DMS114 treated with DMSO at 0.1 percent for 48 hours (cell line): ENCODE data around the gene GCN1.

Experiments used
- DNase-seq: peaks from one replicate; lab custom pipeline; 2025; ENCODE audit not compliant: unreplicated experiment; lab: John Stamatoyannopoulos, UW

Gene GCN1

DNA sequence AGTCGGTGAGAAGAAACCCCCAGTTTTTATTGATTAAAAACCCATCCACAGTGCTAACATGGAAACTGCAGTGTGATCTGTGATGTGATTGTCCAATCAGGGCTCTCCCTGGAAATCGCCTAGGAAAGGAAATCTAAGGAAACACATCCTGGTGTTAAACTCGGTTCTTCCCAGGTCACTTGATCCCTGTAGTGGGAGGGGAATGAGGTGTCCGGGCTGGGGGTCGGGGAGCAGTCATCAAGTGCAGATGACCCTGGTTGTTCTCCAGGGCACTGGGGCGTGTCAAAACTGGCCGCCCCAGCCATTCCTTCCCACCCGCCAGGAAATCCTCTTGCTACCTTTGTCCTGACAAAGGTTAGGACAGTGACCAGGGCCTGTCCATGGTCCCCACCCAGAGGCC is 98.8 kb downstream of the GCN1 start:
- DNase-seq, result no peak

- no peak for DNase-seq
Observed at GRCh38 chr12:120095331-120095730, 99.2 kb downstream of the GCN1 start.

- no peak for DNase-seq
Observed at GRCh38 chr12:120094485-120094884, 100.0 kb downstream of the GCN1 start.

GRCh38 chr12:120093592-120094355 is 100.7 kb downstream of the GCN1 start:
- no peak for DNase-seq

DNA sequence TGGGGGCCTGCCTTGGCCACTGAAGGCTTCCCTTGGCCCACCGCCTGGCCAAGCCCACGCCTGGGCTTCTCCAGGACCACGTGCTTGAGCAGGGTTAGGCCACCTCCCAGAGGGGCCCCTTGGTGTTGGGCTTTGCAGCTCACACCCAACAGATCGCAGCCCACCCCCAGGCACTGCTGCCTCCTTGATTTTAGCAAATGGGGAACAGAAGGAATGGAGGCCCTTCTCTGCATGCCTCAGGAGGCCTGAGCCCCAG is 101.3 kb downstream of the GCN1 start:
- no peak for DNase-seq

- no peak for DNase-seq
Observed at GRCh38 chr12:120092551-120093335, 101.8 kb downstream of the GCN1 start.

GRCh38 chr12:120091371-120092090 is 103.0 kb downstream of the GCN1 start:
- DNase-seq, result no peak

DNA sequence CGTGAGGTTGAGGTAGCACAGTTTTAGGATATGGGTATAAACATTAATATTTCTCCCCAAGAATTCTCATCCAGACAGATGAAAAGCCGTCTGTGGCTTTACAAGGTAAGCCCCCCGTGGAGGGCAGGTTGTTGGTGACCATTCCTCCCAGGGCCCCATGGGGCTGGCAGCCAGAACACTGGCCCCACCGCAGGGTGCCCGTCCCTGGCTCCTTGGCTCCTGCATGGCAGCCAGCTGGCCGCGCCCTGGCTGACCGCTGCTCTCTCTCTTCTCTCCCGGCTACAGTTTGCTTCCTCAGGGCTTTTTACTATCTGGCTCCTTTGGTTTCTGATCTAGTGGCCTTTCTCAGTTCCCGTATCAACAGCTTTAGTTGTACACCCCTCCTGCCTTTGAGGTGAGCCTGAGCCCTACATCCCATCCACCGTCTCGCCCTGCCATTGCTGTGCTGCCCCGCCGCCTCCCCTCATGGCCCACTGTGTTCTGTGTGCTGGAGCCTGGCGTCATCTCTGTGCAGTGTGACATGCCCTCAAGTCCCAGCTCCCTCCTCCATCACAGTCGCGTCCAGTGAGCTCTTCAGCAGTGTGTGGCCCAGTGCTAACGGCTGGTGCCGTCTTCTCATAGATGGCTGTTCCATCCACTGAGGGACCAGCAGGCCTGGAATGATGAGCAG is 103.8 kb downstream of the GCN1 start:
- no peak for DNase-seq

DNA sequence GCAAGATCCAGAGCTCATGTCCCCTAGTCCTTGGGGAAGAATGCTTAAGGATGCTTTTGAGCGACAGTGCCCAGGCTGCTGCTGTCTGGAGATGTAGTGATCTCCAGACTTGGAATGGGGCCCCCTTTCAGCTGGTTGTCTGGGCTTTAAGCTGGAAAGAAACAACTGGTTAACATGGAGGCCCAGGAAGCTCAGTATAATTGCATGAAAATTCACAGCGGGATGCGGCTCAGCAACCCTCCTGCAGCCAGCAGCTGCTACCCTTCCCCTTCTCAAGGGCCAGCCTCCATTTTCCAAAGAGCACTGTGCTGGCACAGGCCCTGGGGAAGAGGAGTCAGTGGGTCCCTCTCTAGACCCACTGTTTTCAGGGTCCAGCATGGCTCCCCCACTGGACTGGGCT is 104.3 kb downstream of the GCN1 start:
- DNase-seq, result no peak

DNA sequence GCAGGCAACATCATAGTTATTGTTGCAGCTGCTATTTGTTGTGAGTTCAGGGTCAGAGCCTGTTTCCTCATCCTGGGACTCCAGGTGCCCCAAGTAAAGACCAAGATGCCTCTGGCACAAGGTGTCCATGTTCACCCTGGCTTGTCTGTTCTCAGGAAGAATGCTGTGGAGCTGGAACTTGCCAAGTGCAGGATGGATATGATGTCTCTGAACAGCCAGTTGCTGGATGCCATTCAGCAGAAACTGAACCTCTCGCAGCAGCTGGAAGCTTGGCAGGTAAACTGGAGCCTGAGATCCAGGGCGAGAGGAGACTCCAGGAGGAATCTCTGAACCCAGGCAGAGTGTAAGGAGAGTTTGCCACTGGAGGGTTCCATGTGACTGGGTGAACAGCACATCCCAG is 104.7 kb downstream of the GCN1 start:
- DNase-seq, result no peak

- DNase-seq, result no peak
Observed at GRCh38 chr12:120089105-120089504, 105.4 kb downstream of the GCN1 start.

- peak; percentile 99 for DNase-seq
Observed at GRCh38 chr12:120086801-120087621, 107.5 kb downstream of the GCN1 start.

- no peak for DNase-seq
Observed at GRCh38 chr12:120085920-120086645, 108.4 kb downstream of the GCN1 start.

GRCh38 chr12:120081641-120082040 is 112.9 kb downstream of the GCN1 start:
- no peak for DNase-seq

DNA sequence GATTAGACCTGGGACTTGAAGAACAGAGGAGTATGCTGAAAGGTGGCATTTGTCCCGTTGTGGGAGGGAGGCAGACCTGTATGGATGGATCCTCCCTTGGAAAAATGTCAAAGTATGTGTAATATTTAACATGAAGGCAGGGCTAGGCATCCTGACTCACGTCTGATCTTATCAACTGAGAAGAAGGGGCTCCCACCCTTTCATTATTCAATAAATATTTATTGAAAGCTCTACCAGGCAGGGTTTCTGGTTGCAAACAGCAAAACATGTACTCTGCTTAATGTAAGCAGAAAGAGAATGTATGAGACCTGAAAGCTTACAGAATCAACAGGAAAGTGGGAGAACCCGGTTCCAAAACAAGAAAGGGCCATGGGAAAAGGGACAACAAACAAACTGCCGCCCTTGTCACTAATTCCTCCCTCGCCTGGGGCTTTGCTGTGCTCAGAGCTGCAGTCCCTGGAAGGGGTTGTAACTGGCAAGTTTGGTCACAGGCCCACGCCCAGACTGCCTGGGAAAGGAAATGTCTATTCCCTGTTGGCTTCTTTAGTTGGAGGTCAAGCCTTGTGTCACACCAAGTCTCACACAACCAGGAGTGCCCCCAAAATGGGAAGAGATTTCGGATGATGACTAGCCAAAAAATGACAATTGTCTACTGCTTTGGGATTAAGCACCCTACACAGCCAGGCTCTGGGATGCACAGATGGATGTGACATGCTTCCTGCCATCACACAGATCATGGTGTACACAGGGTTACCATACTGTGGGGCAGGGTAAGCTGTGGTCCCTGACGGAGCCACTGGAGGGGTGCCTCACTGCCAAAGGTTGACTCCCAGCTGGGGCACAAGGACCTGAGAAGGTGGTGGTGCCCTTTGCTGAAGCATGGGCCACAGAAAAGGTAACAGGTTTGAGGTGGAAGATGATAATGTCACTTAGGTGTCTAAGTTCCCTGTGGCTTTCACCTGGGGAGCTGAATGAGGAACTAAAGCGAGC is 114.8 kb downstream of the GCN1 start:
- DNase-seq, result no peak

DNA sequence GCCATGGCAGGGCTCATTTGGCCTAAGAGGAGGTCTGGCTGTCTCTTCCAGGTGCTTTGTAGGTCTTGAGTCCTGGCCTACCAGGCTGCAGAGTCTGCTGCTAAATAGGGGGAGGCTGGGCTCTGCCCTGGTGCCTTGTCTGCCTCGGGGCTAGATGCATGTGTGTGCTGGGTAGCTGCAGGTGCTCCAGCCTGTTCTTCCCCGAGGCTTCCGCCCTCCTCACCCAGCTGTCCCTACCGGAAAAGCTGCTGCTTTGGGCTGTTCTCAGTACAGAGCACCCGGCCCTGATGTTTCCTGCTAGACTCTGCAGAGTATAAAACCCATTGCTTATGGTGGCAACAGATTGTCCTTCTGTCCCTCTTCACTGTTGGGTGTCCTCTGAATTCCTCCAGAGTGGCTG is 115.6 kb downstream of the GCN1 start:
- DNase-seq, result no peak

GRCh38 chr12:120077260-120077659 is 117.3 kb downstream of the GCN1 start:
- no peak for DNase-seq
